HepG2 (cell line): Measurements from ENCODE around the gene CYP19A1. TPM values are rescaled to one million over a fixed set of nuclear protein-coding genes. Genes with fewer than 3 reads are reported as not detected.

Source experiments
- ATAC-seq: fragments of 200-7000 bp; cut with Tn5 transposase; 3 replicates; pipeline ENCODE4 v1.9.1; 2020; ENCODE audit warnings: mild to moderate bottlenecking, moderate library complexity
- BruUV-seq: library from RNA; stranded (reverse); fragments of 400-500 nt; replicated peaks from 2 replicates; lab custom pipeline; 2021; lab: Mats Ljungman, UMichigan
- CTCF ChIA-PET: fragments of 300-600 bp; formaldehyde crosslinking; extraction: SDS; loops from one replicate; lab custom pipeline; 2021; ENCODE audit warnings: low total read pairs, inconsistent platforms, low intra/inter-chr PET ratio; lab: Yijun Ruan, JAX
- POLR2A ChIA-PET: fragments of 350-600 bp; sonication (Branson Sonifier 250); formaldehyde crosslinking; loops from one replicate; lab custom pipeline; 2020; ENCODE audit warnings: antibody characterized with exemption, inconsistent platforms; lab: Yijun Ruan, JAX
- DNase-seq: peaks from one replicate; pipeline ENCODE4 v3.0.0-alpha.2; 2015; ENCODE audit warnings: low spot score
- FAIRE-seq: peaks from 3 replicates; lab custom pipeline; 2011; peaks lifted over from hg19 to GRCh38; lab: Jason Lieb, UNC
- H2AFZ ChIP-seq: one replicate; pipeline ENCODE4 v1.6.1; 2011; ENCODE audit warnings: low read length, inconsistent platforms
- H3K27ac ChIP-seq: fragments of 300-600 bp; 3 replicates; pipeline ENCODE4 v1.8.0; 2011; ENCODE audit warnings: mixed run types, mild to moderate bottlenecking, mixed read lengths, low read length, inconsistent platforms; ENCODE audit not compliant: insufficient read depth; ENCODE audit errors: extremely low read length
- H3K27me3 ChIP-seq, 2 experiments: fragments of 200-600 bp in 1 of 2; 2 replicates in 1 of 2; 3 replicates in 1 of 2; pipeline versions ENCODE4 v1.6.0 to v1.8.0; 2011; ENCODE audit warnings: low read length in 2 of 2, mild to moderate bottlenecking in 2 of 2, moderate library complexity in 2 of 2, inconsistent platforms in 1 of 2; ENCODE audit not compliant: insufficient read depth in 2 of 2, control insufficient read depth in 1 of 2
- H3K36me3 ChIP-seq, 2 experiments: fragments of 200-600 bp in 1 of 2; replicated peaks in 1 of 2; 2 replicates in 1 of 2; 3 replicates in 1 of 2; pipeline versions ENCODE4 v1.5.1 to v1.8.0; 2011; ENCODE audit warnings: low read length in 2 of 2, inconsistent platforms in 1 of 2; ENCODE audit not compliant: insufficient read depth in 2 of 2, control insufficient read depth in 1 of 2
- H3K4me1 ChIP-seq: 2 replicates; pipeline ENCODE4 v1.5.1; 2012; ENCODE audit warnings: low read length, inconsistent platforms; ENCODE audit not compliant: insufficient read depth
- H3K4me2 ChIP-seq: 2 replicates; pipeline ENCODE4 v1.6.0; 2011; ENCODE audit warnings: low read depth, low read length, inconsistent platforms
- H3K4me3 ChIP-seq, 3 experiments: fragments of 200-600 bp in 1 of 3; sonication (generic), shearing (Covaris generic) in 1 of 3; replicated peaks in 1 of 3; 2 replicates each; pipeline ENCODE4 v1.5.1; 2011 to 2016; ENCODE audit warnings: low read length in 3 of 3, inconsistent platforms in 2 of 3, low read depth in 2 of 3, mild to moderate bottlenecking in 2 of 3, control low read depth in 1 of 3, mixed read lengths in 1 of 3; ENCODE audit not compliant: insufficient read depth in 1 of 3
- H3K79me2 ChIP-seq: one replicate; pipeline ENCODE4 v1.6.1; 2011; ENCODE audit warnings: low read length, inconsistent platforms; ENCODE audit not compliant: insufficient read depth
- H3K9ac ChIP-seq: 2 replicates; pipeline ENCODE4 v1.6.0; 2011; ENCODE audit warnings: mild to moderate bottlenecking, low read depth, low read length, inconsistent platforms; ENCODE audit not compliant: insufficient read depth
- H3K9me3 ChIP-seq: 2 replicates; pipeline ENCODE4 v1.5.1; 2012; ENCODE audit warnings: mild to moderate bottlenecking, low read length
- H4K20me1 ChIP-seq: 2 replicates; pipeline ENCODE4 v1.6.0; 2011; ENCODE audit warnings: inconsistent platforms, mild to moderate bottlenecking, low read length, moderate library complexity; ENCODE audit not compliant: insufficient read depth
- BCL3 ChIP-seq: sonication (generic); formaldehyde crosslinking; IDR thresholded peaks from 2 replicates; pipeline ENCODE4 v1.5.1; 2020; ENCODE audit warnings: mild to moderate bottlenecking, missing genetic modification reagents, moderate library complexity
- FOXA3 ChIP-seq: IDR thresholded peaks from 2 replicates; pipeline ENCODE4 v1.6.1; 2016; ENCODE audit warnings: missing genetic modification reagents, missing compliant biosample characterization
- NFATC3 ChIP-seq: sonication (generic); formaldehyde crosslinking; IDR thresholded peaks from 2 replicates; pipeline ENCODE4 v1.5.1; 2020; ENCODE audit warnings: mild to moderate bottlenecking, missing genetic modification reagents
- POLR2AphosphoS2 ChIP-seq: IDR thresholded peaks from 2 replicates; pipeline ENCODE4 v1.6.1; 2011; ENCODE audit warnings: low read depth, low read length, improper control_type of control experiment
- SCMH1 ChIP-seq: sonication (generic); formaldehyde crosslinking; IDR thresholded peaks from 2 replicates; pipeline ENCODE4 v1.9.0; 2021; ENCODE audit warnings: missing genetic modification reagents, mild to moderate bottlenecking, borderline replicate concordance
- TCF12 ChIP-seq, 2 experiments: fragments of 450-650 bp in 1 of 2; sonication (generic) in 1 of 2; formaldehyde crosslinking in 1 of 2; IDR thresholded peaks; 2 replicates each; pipeline versions ENCODE4 v1.6.1 to v1.8.0; 2017 to 2022; ENCODE audit warnings: antibody characterized with exemption in 1 of 2, mild to moderate bottlenecking in 1 of 2, missing genetic modification reagents in 1 of 2, moderate library complexity in 1 of 2
- WGBS: methylation state at CpG from one replicate; pipeline ENCODE4 v1.1.6; 2017; ENCODE audit warnings: low lambda C conversion rate; 5-methylcytosine and 5-hydroxymethylcytosine counted together
- in situ Hi-C: cut with HindIII; loops from 2 replicates; pipeline ENCODE4 v1.10.0; 2017; ENCODE audit warnings: low pct_unique_long_range_greater_than_20kb; ENCODE audit not compliant: extremely low pct_ligation_motif_present
- intact Hi-C: fragments of 100-400 bp; cut with micrococcal nuclease; formaldehyde crosslinking; loops from one replicate; pipeline ENCODE4 v1.10.0; 2022; ENCODE audit not compliant: unreplicated experiment
- polyA plus RNA-seq, 8 experiments: library from polyadenylated mRNA; depleted of rRNA in 3 of 8; stranded (reverse) in 7 of 8; unstranded in 1 of 8; fragments of >200 nt; fragmentation: Illumina TruSeq in 4 of 8; extraction: Trizol in 4 of 8; gene quantifications; 2 replicates each; pipeline versions ENCODE4 v1.2.1 to v1.2.3, GENCODE V29; 2011 to 2016; ENCODE audit warnings: low read depth in 4 of 8, missing spikeins in 1 of 8, mixed read lengths in 1 of 8; ENCODE audit not compliant: insufficient read depth in 1 of 8
- total RNA-seq, 5 experiments: library from RNA; depleted of rRNA; stranded (reverse); fragments of >200 nt; fragmentation: Illumina TruSeq; extraction: Trizol; gene quantifications; 2 replicates each; pipeline ENCODE4 v1.2.3, GENCODE V29; 2016; ENCODE audit warnings: low read depth in 1 of 5
- TF ChIP-seq, protein P1 (sequence below): sonication (generic); formaldehyde crosslinking; IDR thresholded peaks from 2 replicates; pipeline ENCODE4 v1.4.0; 2020; ENCODE audit warnings: missing genetic modification reagents, mild to moderate bottlenecking, borderline replicate concordance

CYP19A1 gene
- total and polyA plus RNA-seq, 2 of the 13 experiments (the other 11 are each of a cell fraction or from before 2014, with no cell fraction given), result 10.9 to 23.0 TPM

GRCh38 chr15:51332206-51333147 lies 5.9 kb downstream of the CYP19A1 start:
- in situ Hi-C loops, result no loop called here
- TF ChIP-seq POLR2AphosphoS2 (no peak), NFATC3 (CRISPR knock-in tag) (no peak), FOXA3 (CRISPR knock-in tag) (no peak), BCL3 (CRISPR knock-in tag) (no peak), TCF12 (IDR thresholded peaks at IDR 0.05) (no peak), TCF12 (CRISPR knock-in tag; IDR thresholded peaks at IDR 0.05) (no peak), SCMH1 (CRISPR knock-in tag) (no peak)
- TF ChIP-seq, protein P1, sequence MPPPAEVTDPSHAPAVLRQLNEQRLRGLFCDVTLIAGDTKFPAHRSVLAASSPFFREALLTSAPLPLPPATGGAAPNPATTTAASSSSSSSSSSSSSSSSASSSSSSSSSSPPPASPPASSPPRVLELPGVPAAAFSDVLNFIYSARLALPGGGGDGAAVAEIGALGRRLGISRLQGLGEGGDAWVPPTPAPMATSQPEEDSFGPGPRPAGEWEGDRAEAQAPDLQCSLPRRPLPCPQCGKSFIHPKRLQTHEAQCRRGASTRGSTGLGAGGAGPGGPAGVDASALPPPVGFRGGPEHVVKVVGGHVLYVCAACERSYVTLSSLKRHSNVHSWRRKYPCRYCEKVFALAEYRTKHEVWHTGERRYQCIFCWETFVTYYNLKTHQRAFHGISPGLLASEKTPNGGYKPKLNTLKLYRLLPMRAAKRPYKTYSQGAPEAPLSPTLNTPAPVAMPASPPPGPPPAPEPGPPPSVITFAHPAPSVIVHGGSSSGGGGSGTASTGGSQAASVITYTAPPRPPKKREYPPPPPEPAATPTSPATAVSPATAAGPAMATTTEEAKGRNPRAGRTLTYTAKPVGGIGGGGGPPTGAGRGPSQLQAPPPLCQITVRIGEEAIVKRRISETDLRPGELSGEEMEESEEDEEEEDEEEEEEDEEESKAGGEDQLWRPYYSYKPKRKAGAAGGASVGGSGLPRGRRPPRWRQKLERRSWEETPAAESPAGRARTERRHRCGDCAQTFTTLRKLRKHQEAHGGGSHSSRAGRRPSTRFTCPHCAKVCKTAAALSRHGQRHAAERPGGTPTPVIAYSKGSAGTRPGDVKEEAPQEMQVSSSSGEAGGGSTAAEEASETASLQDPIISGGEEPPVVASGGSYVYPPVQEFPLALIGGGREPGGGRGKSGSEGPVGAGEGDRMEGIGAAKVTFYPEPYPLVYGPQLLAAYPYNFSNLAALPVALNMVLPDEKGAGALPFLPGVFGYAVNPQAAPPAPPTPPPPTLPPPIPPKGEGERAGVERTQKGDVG (CRISPR knock-in tag), result no peak
- TF ChIP-seq, all 625 proteins: peak for 0
- POLR2A ChIA-PET, result no interaction called here
- ATAC-seq, result no peak
- DNase-seq, result no peak
- Histone ChIP-seq H2AFZ (no peak overlapping the region), H3K4me2 (no peak overlapping the region), H3K79me2 (no peaks in the 10 kb centered on the region), H3K36me3 (no peaks in the 10 kb centered on the region), H3K9me3 (no peaks in the 10 kb centered on the region), H3K4me1 (peaks cover 26% of the 10 kb centered on the region), H4K20me1 (no peaks in the 10 kb centered on the region), H3K4me3 (no peak overlapping the region), H3K27me3 (no peaks in the 10 kb centered on the region; a peak in 1 of 5 replicates), H3K27ac (no peak overlapping the region), H3K9ac (no peak overlapping the region)
- CTCF ChIA-PET, result no interaction called here
- WGBS, result 52% methylated on average over 4 of the region's 4 CpGs
- BruUV-seq, result no TSS peak
- no peak for FAIRE-seq
- intact Hi-C loops, result no loop called here
